Thoracic aorta (tissue), 2 donors: ENCODE data around the gene CDH12. TPM values are rescaled to one million over a fixed set of nuclear protein-coding genes. Genes with fewer than 3 reads are reported as not detected.

Source experiments
- ATAC-seq: fragments of 150-250 bp; one replicate; pipeline ENCODE4 v1.8.0; 2017; ENCODE audit warnings: low read depth; ENCODE audit not compliant: insufficient number of reproducible peaks, low FRiP score
- DNase-seq: peaks from one replicate; pipeline ENCODE4 v3.0.0-alpha.2; 2020; ENCODE audit warnings: low spot score
- H3K27ac ChIP-seq, 2 donors: fragments of 200-600 bp; sonication (generic); 1 replicate in 1 of 2; 2 replicates in 1 of 2; pipeline ENCODE4 v1.5.1; 2016; ENCODE audit warnings: mild to moderate bottlenecking in 2 of 2, moderate library complexity in 2 of 2
- H3K27me3 ChIP-seq: fragments of 200-600 bp; sonication (generic); replicated peaks from 2 replicates; pipeline ENCODE4 v1.6.0; 2016; ENCODE audit warnings: mild to moderate bottlenecking; ENCODE audit not compliant: insufficient read depth
- H3K36me3 ChIP-seq: fragments of 200-600 bp; sonication (generic); one replicate; pipeline ENCODE4 v1.5.1; 2016
- H3K4me1 ChIP-seq, 2 donors: fragments of 200-600 bp; sonication (generic); 1 replicate in 1 of 2; 2 replicates in 1 of 2; pipeline versions ENCODE4 v1.5.1 to v1.6.0; 2016; ENCODE audit warnings: low read depth in 2 of 2, mild to moderate bottlenecking in 1 of 2; ENCODE audit not compliant: control insufficient read depth in 1 of 2
- H3K4me3 ChIP-seq: fragments of 200-600 bp; sonication (generic); 2 replicates; pipeline ENCODE4 v1.5.1; 2016; ENCODE audit warnings: mild to moderate bottlenecking
- H3K9me3 ChIP-seq: fragments of 200-600 bp; sonication (generic); 2 replicates; pipeline ENCODE4 v1.5.1; 2016
- CTCF ChIP-seq: fragments of 200-600 bp; sonication (generic); IDR thresholded peaks from one replicate; pipeline ENCODE4 v1.5.1; 2019; ENCODE audit warnings: antibody characterized with exemption
- total RNA-seq, 2 donors: library from RNA; depleted of rRNA; stranded (reverse); fragments of >200 nt; gene quantifications; one replicate each; pipeline versions ENCODE4 v1.1.0 to v1.2.3, GENCODE V29; 2016

CDH12 gene
- total RNA-seq, 2 donors from 2014 or later: not detected

- Histone ChIP-seq H3K4me1 (no peaks in the 10 kb centered on the region), H3K9me3 (no peaks in the 10 kb centered on the region), H3K27ac (no peak overlapping the region), H3K27me3 (no peaks in the 10 kb centered on the region), H3K36me3 (no peaks in the 10 kb centered on the region), H3K4me3 (no peak overlapping the region)
- ATAC-seq: no peak
- no peak for DNase-seq
- TF ChIP-seq CTCF: no peak
Measured at GRCh38 chr5:21820527-21820926, 1032.6 kb downstream of the CDH12 start.

- ATAC-seq (no peak), DNase-seq (no peak)
- TF ChIP-seq CTCF: no peak
- Histone ChIP-seq H3K9me3 (no peaks in the 10 kb centered on the region), H3K4me3 (peak overlapping the region; percentile 44), H3K4me1 (no peaks in the 10 kb centered on the region), H3K27ac (no peak overlapping the region), H3K36me3 (no peaks in the 10 kb centered on the region), H3K27me3 (no peaks in the 10 kb centered on the region)
Measured at GRCh38 chr5:21818370-21818720, 1034.8 kb downstream of the CDH12 start.

- no peaks in the 10 kb centered on the region for H3K9me3 ChIP-seq
- H3K36me3 ChIP-seq: no peaks in the 10 kb centered on the region
- DNase-seq: no peak
- no peak overlapping the region for H3K27ac ChIP-seq
- no peak for ATAC-seq
- TF ChIP-seq CTCF: no peak
- peak overlapping the region; percentile 44 for H3K4me3 ChIP-seq
- H3K4me1 ChIP-seq: no peaks in the 10 kb centered on the region
- no peaks in the 10 kb centered on the region for H3K27me3 ChIP-seq
Measured at GRCh38 chr5:21817668-21818369, 1035.3 kb downstream of the CDH12 start.

- H3K27me3 ChIP-seq: no peaks in the 10 kb centered on the region
- DNase-seq (no peak), ATAC-seq (no peak)
- H3K36me3 ChIP-seq: no peaks in the 10 kb centered on the region
- H3K4me1 ChIP-seq: no peaks in the 10 kb centered on the region
- H3K27ac ChIP-seq: no peak overlapping the region
- no peaks in the 10 kb centered on the region for H3K9me3 ChIP-seq
- TF ChIP-seq CTCF: no peak
- H3K4me3 ChIP-seq: no peak overlapping the region
Measured at GRCh38 chr5:21810737-21811316, 1042.3 kb downstream of the CDH12 start.

- Histone ChIP-seq H3K9me3 (no peaks in the 10 kb centered on the region), H3K4me1 (no peaks in the 10 kb centered on the region), H3K36me3 (no peaks in the 10 kb centered on the region), H3K27ac (no peak overlapping the region), H3K4me3 (no peak overlapping the region), H3K27me3 (no peaks in the 10 kb centered on the region)
- ATAC-seq (no peak), DNase-seq (no peak)
- no peak for TF ChIP-seq CTCF
Measured at GRCh38 chr5:21809611-21810010, 1043.5 kb downstream of the CDH12 start.
